ENCODE results near the gene SUPT4H1.

DNA sequence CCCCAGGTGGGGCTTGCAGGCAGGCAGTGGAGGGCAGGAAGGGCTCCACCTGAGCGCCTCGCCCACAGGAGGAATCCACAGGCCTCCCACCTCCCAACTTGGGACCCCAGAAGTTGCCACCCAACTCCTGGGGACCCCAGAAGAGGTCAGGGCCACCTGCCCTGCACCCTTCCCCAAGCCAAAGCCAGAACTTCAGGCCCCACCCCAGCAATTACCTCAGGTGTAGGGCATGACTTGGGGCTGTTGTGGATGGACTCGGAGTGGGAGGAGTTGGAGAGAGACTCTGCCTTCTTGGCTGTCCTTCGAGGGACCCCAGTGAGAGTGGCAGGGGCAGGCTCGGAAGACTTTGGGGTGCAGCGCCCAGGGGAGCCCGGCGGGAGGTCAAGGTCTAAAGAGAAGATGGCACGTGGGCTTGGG lies 33.9 kb downstream of the SUPT4H1 start:
- TF ChIP-seq, protein P1, sequence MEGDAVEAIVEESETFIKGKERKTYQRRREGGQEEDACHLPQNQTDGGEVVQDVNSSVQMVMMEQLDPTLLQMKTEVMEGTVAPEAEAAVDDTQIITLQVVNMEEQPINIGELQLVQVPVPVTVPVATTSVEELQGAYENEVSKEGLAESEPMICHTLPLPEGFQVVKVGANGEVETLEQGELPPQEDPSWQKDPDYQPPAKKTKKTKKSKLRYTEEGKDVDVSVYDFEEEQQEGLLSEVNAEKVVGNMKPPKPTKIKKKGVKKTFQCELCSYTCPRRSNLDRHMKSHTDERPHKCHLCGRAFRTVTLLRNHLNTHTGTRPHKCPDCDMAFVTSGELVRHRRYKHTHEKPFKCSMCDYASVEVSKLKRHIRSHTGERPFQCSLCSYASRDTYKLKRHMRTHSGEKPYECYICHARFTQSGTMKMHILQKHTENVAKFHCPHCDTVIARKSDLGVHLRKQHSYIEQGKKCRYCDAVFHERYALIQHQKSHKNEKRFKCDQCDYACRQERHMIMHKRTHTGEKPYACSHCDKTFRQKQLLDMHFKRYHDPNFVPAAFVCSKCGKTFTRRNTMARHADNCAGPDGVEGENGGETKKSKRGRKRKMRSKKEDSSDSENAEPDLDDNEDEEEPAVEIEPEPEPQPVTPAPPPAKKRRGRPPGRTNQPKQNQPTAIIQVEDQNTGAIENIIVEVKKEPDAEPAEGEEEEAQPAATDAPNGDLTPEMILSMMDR (IDR thresholded peaks at IDR 0.05) = no peak
- TF ChIP-seq POLR2A (IDR thresholded peaks at IDR 0.05) = no peak

Data from thyroid gland (tissue), 4 donors.